ENCODE measurements around the gene VSTM2B.

Gene VSTM2B

DNA sequence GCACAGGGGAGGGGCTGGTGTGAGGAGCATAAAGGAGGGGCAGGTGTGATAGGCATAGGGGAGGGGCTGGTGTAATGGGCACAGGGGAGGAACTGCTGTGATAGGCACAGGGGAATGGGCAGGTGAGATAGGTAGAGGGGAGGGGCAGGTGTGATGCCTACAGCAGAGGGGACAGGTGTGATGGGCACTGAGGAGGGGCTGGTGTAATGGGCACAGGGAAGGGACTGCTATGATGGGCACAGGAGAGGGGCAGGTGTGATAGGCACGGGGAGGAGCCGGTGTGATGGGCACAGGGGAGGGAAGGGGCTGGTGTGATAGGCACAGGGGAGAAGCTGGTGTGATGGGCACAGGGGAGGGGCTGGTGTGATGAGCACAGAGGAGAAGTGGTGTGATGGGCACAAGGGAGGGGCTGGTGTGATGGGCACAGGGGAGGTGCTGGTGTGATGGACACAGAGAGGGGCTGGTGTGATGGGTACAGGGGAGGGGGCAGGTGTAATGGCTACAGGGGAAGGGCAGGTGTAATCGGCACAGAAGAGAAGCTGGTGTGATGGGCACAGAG is 40.8 kb downstream of the VSTM2B start:
- no peak for DNase-seq (ENCODE audit: low read depth, low spot score)

GRCh38 chr19:29567366-29567915 is 41.6 kb downstream of the VSTM2B start:
- no peak for DNase-seq (ENCODE audit: low read depth, low spot score)

GRCh38 chr19:29568036-29569025 is 42.5 kb downstream of the VSTM2B start:
- DNase-seq (ENCODE audit: low read depth, low spot score), result no peak

GRCh38 chr19:29569038-29569911 is 43.5 kb downstream of the VSTM2B start:
- no peak for DNase-seq (ENCODE audit: low read depth, low spot score)

DNA sequence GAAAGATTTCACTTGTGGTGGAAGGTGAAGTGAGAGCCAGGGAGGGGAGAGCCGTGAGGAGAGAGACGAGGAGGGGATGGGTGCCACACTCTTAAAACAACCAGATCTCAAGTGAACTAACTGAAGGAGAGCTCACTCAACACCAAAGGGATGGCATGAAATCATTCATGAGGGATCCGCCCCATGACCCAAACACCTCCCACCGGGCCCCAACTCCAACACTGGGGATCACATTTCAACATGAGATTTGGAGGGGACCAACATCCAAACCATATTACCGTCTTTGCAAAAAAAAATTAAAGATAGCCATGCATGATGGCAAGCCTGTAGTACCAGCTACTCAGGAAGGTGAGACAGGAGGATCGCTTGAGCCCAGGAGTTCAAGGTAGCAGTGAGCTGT is 45.4 kb downstream of the VSTM2B start:
- DNase-seq (ENCODE audit: low read depth, low spot score), result no peak

DNA sequence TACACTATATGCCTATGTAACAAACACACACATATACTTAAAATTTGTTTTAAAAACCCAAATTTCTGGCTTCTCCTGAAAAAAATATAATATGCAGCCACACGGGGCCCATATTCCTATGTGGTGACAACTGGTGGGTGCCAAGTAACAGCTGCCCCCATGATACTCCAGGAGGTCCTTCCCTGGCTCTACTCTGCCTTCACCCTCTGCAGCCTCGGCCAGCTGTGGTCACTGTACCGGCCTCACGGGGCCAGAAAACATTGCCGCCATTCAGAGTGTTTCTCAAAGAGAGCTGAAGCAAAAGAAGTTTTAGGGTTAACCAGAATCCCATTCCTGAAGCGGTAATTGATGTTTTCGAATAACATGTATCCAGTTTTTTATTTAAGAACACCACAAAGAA is 47.7 kb downstream of the VSTM2B start:
- no peak for DNase-seq (ENCODE audit: low read depth, low spot score)

DNA sequence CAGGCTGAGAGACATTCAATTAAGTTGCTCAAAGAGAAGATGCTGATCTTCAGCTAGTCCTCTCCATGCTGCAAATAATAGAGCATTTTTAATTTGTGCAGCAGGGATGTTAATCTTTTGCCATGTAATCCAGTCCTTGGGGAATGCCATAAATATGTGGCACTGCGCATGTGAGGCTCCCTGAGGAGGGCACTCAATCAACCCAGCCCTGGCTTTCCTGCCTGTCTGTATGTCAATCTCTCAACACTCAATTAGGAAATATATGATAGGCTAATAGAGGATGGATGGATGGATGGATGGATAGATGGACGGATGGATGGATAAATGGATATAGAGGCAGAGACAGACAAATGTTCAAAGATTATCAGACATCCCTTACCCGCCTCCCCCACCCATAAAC is 48.7 kb downstream of the VSTM2B start:
- no peak for DNase-seq (ENCODE audit: low read depth, low spot score)

DNA sequence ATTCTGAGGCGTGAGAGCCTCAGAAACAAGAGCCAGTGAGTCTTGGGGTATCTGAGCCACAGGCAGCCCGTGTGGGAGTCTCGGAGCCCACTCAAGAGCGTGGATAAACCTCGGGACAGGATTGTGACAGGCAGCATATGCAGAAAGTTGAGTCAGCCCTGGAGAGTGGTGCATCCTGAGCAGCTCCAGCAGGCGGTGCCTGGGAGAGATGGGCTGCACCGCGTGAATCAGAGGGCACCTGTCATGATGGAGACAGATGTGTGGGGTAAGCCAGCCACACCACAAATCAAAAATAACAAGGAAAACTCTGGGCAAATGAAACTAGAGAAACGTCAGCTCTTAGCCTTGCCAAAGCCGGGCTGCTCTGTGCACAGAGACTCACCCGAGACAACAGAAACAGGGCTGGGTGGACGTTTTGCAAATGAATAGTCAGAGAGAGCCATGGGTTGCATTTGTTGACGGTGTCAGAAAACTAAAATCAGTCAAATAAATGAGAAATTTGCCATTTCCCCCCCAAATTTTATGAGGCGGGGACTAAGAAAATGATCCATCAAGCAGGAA is 50.3 kb downstream of the VSTM2B start:
- DNase-seq (ENCODE audit: low read depth, low spot score), result no peak

DNA sequence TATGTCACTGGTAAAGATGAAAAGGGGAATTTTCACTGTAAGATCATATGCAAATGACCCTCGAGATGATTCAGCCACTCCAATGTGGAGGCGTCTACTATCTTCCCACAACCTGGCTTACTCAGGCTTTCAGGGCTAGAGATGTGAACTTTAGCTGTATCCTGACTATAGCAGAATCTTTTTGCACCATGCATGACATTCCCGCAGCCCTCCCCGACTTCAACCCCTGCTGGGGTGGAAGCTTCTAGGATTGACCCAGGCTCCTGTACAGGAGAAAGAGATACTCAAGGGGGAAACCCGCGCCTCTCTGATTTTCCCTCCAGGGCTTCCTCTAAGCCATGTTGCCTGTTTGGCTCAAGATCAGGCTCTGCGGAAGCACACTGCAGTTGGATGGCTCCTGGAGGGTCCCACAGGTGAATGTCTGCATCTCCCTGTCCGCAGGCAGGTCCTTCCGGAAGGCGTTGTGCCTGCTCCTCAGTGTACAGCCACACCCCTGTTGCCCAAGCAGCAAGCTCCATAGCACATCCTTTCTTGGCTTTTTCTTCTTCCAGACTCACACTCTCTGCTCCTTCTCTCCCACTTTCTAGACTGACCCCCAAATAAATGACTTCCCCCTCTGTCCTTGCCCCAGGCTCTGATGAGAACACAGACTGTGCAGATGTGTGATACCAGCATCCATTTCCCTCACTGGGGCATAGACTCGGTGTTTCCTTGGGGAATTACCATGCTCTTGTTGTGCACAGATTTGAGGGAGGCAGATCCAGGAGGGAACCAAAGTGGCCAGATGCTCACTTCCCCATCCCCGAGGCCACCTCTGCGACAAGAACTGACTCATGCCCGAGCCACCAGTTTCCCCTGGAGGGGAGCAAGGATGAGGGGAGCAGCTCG is 51.2 kb downstream of the VSTM2B start:
- DNase-seq (ENCODE audit: low read depth, low spot score), result no peak

GRCh38 chr19:29577649-29577963 is 51.8 kb downstream of the VSTM2B start:
- DNase-seq (ENCODE audit: low read depth, low spot score), result no peak

DNA sequence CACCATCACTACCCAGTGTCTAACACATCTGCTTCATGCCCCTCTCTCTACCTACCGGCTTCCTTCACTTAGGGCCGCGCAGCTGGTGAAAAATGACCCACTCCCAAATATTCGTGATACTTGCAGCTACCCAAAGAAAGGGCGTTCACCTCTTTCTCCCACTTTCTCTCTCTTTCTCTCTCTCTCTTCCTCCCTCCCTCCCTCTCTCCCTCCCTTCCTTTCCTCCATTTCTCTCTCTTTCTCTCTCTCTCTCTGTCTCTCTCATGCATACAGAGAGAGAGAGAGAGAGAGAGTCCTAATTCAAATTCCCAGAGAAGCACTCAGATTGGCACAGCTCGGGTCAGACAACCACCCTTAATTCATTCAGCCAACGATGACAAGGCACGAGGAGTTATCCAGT is 52.6 kb downstream of the VSTM2B start:
- DNase-seq (ENCODE audit: low read depth, low spot score), result no peak

- DNase-seq (ENCODE audit: low read depth, low spot score), result no peak
Observed at GRCh38 chr19:29579308-29579910, 53.6 kb downstream of the VSTM2B start.

GRCh38 chr19:29581398-29581797 is 55.6 kb downstream of the VSTM2B start:
- DNase-seq (ENCODE audit: low read depth, low spot score), result no peak

DNA sequence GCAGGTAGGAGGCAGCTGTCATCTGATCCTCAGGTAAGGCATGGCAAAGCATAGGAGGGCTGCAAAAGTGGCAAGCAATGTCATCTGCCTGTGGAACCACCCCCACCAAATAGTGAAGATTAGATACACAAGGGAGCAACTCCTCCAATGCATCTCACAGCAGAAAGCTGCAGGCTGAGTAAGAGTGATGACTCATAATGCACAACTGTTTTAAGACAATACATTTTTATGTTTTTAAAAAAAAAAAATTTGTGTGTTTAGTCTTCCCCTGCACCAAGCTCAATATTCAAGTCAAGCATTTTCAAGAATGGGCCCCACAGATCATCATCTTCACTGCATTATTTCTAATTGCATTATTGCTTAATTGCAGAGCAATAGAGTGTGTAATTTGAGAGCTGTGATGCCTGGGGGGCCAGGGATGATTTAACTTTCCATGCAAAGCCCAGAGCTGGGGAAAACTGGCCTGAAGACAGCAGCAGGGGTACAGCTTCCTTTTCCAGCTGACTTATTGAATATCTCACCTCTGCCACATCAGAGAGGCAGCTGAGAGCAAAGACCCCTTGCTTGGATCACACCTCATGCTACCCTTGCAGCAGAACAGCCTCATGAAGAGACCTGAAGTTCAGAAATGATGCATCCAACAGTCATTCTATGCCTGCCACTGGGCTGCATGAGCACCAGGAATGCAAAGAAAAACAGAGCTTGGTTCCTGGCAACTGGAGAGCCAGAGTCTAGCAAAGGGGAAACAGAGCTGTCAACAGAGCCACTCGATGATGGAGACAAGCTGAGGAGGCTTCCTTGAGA is 57.6 kb downstream of the VSTM2B start:
- no peak for DNase-seq (ENCODE audit: low read depth, low spot score)

DNA sequence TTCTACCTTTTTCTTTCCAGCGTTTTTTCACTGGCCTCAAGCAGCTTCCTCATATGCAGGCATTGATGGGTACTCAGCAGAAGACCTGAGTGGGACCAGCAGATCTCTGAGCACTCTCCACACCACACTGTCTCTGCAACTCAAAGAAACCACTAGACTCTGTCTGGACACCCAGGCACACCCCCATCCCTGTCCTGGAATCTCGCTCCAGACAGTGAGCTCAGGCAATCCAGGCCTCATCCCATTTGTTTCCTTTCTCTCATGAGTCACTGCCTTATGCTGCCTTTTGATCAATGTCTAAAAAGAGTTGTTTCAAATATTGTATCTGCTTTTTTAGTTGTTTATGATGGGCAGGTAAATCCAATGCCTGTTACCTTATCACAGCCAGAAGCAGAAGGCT is 60.6 kb downstream of the VSTM2B start:
- no peak for DNase-seq (ENCODE audit: low read depth, low spot score)

GRCh38 chr19:29587059-29587458 is 61.3 kb downstream of the VSTM2B start:
- DNase-seq (ENCODE audit: low read depth, low spot score), result no peak

DNA sequence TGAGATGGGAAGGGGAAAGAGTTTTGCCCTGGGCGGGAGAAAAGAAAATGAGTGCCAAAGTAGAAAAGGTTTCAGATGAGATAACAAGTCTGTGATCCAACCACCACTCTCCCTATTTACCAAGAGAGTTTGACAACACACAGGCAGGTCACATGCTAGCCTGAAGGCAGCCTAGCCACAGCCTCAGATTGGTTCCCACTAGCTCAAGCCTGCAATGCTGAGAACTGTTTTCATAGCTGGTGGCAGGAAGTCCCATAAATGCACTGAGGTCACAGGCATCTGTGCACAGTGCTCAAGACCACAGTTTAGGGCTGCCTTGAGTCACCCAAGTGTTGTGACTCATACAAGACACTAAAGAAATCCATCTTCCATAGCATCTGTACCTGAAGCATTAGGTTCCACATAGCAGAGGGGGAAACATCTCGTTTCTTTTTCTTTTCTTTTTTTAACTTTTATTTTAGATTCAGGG is 61.8 kb downstream of the VSTM2B start:
- no peak for DNase-seq (ENCODE audit: low read depth, low spot score)

- no peak for DNase-seq (ENCODE audit: low read depth, low spot score)
Observed at GRCh38 chr19:29588095-29588494, 62.3 kb downstream of the VSTM2B start.

GRCh38 chr19:29590278-29590677 is 64.5 kb downstream of the VSTM2B start:
- DNase-seq (ENCODE audit: low read depth, low spot score), result no peak
